K562 (cell line): ENCODE data around the gene CEACAM21. TPM values are rescaled to one million over a fixed set of nuclear protein-coding genes. Genes with fewer than 3 reads are reported as not detected.

Source experiments
- CGGBP1 ChIP-seq: fragments of 250-450 bp; sonication (Bioruptor Pico); IDR thresholded peaks from 2 replicates; pipeline ENCODE4 v1.9.0; 2021; ENCODE audit warnings: mild to moderate bottlenecking
- CREB1 ChIP-seq, 2 experiments: sonication (generic) in 1 of 2; formaldehyde crosslinking in 1 of 2; IDR thresholded peaks; 2 replicates each; pipeline versions ENCODE4 v1.6.1 to v1.8.0; 2012 to 2022; ENCODE audit warnings: inconsistent platforms in 1 of 2, mild to moderate bottlenecking in 1 of 2, missing genetic modification reagents in 1 of 2, moderate library complexity in 1 of 2
- ESRRA ChIP-seq: fragments of 450-650 bp; IDR thresholded peaks from 2 replicates; pipeline ENCODE4 v1.6.1; 2014; ENCODE audit warnings: low read depth, mild to moderate bottlenecking, moderate library complexity, borderline replicate concordance
- ETS1 ChIP-seq: conservative IDR thresholded peaks from 2 replicates; pipeline ENCODE4 v1.6.1; 2011; ENCODE audit warnings: low read depth, mild to moderate bottlenecking, low read length; ENCODE audit not compliant: control insufficient read depth
- FOS ChIP-seq: IDR thresholded peaks from 3 replicates; pipeline ENCODE4 v1.6.1; 2011; ENCODE audit not compliant: insufficient read length; ENCODE audit errors: extremely low read depth
- HDAC2 ChIP-seq: fragments of 450-650 bp; IDR thresholded peaks from 2 replicates; pipeline ENCODE4 v1.6.1; 2016; ENCODE audit warnings: mild to moderate bottlenecking
- HES1 ChIP-seq: fragments of 450-650 bp; IDR thresholded peaks from 2 replicates; pipeline ENCODE4 v1.6.1; 2016; ENCODE audit warnings: low read depth, mild to moderate bottlenecking, moderate library complexity
- MECOM ChIP-seq: fragments of 250-450 bp; sonication (Bioruptor Pico); IDR thresholded peaks from 2 replicates; pipeline ENCODE4 v1.8.0; 2022; ENCODE audit warnings: inconsistent platforms
- MNT ChIP-seq, 2 experiments: fragments of 450-650 bp; conservative IDR thresholded peaks; 2 replicates each; pipeline ENCODE4 v1.6.1; 2017; ENCODE audit warnings: mild to moderate bottlenecking in 2 of 2, moderate library complexity in 2 of 2
- NEUROD1 ChIP-seq: fragments of 150-350 bp; IDR thresholded peaks from 2 replicates; pipeline ENCODE4 v1.6.1; 2014; ENCODE audit warnings: borderline replicate concordance, low read length, low read depth; ENCODE audit not compliant: partially characterized antibody
- PML ChIP-seq: IDR thresholded peaks from 2 replicates; pipeline ENCODE4 v1.6.1; 2012; ENCODE audit warnings: low read length, inconsistent platforms
- RERE ChIP-seq: sonication (generic); formaldehyde crosslinking; IDR thresholded peaks from 2 replicates; pipeline ENCODE4 v1.8.0; 2023; ENCODE audit warnings: missing genetic modification reagents, mild to moderate bottlenecking, borderline replicate concordance
- ZNF280B ChIP-seq: fragments of 250-450 bp; sonication (Bioruptor Pico); IDR thresholded peaks from 2 replicates; pipeline ENCODE4 v1.5.1; 2021; ENCODE audit warnings: mild to moderate bottlenecking
- ZNF586 ChIP-seq: fragments of 450-650 bp; formaldehyde crosslinking; conservative IDR thresholded peaks from 2 replicates; pipeline ENCODE4 v1.4.0; 2020; ENCODE audit warnings: mild to moderate bottlenecking, moderate library complexity
- polyA plus RNA-seq, 8 experiments: library from polyadenylated mRNA; depleted of rRNA in 4 of 8; stranded (reverse) in 5 of 8; unstranded in 3 of 8; fragments of >200 nt; fragmentation: Nextera tagmentation in 2 of 8; fragmentation: Illumina TruSeq in 1 of 8; extraction: Ambion mirVana in 2 of 8; extraction: Trizol in 1 of 8; gene quantifications; 2 replicates each; pipeline versions ENCODE4 v1.2.1 to v1.2.3, GENCODE V29; 2011 to 2014; ENCODE audit warnings: inconsistent platforms in 1 of 8, missing spikeins in 1 of 8
- total RNA-seq, 7 experiments: library from RNA; depleted of rRNA in 6 of 7; stranded (reverse); fragments of >200 nt in 6 of 7; fragmentation: Illumina TruSeq in 2 of 7; extraction: Trizol in 2 of 7; gene quantifications; 2 replicates each; pipeline versions ENCODE4 v1.2.1 to v1.2.3, GENCODE V29; 2011 to 2021; ENCODE audit warnings: low replicate concordance in 1 of 7

CEACAM21 gene
- total and polyA plus RNA-seq, 9 of the 15 experiments (the other 6 are each of a cell fraction or from before 2014, with no cell fraction given) = 0.06 to 0.40 (median 0.18) TPM; not detected in 1

GRCh38 chr19:41531438-41532311 lies 44.3 kb upstream of the CEACAM21 start (continued):
- TF ChIP-seq HES1 (no peak), ETS1 (no peak), RERE (CRISPR knock-in tag) (no peak), ESRRA (no peak), FOS (no peak), MNT (conservative IDR thresholded peaks at IDR 0.05) (no peak), HDAC2 (no peak), NEUROD1 (no peak), MECOM (CRISPR knock-in tag) (no peak), PML (no peak), ZNF280B (CRISPR knock-in tag) (no peak), CREB1 (IDR thresholded peaks at IDR 0.05) (no peak), CREB1 (CRISPR knock-in tag; IDR thresholded peaks at IDR 0.05) (peak; percentile 64; the same call in 1 of the 2 replicates), ZNF586 (no peak), CGGBP1 (CRISPR knock-in tag) (no peak)
